Measurements from ENCODE around the gene NOX5. TPM values are rescaled to one million over a fixed set of nuclear protein-coding genes. Genes with fewer than 3 reads are reported as not detected.

The NOX5 gene
- total RNA-seq, 3 donors from 2014 or later (not counting 1 experiment from before 2014, with no cell fraction given), result 0.20 TPM; not detected in 2

DNA sequence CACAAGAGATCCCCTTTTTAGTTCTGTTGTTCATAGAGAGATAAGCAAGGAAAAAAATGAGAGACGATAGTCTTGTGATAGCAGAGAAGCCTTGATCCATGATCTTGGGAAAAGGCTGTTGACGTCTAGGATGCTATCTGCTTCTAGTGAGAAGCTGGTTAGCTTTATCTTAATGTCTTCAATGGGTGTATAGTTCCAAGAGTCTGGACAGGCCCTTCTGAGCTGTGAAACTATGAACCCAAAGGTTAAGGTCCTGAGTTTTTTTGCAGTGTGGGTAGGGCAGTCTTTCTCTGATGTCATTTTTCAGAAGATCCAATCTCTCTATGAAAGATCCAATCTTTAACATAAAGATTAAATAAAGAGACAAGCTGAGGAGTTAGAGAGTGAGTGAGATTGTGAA, 10.5 kb upstream of the NOX5 start:
- Mint-ChIP-seq H3K4me3 (no peak overlapping the region), H3K27me3 (ENCODE audit: low read depth in 2 of 2) (peaks cover 10 to 17% of the 10 kb centered on the region in 2 donors), H3K4me1 (no peaks in the 10 kb centered on the region), H3K9me3 (peaks cover 3 to 8% of the 10 kb centered on the region in 2 donors), H3K27ac (no peak overlapping the region), H3K36me3 (peaks cover 7% of the 10 kb centered on the region)
- Histone ChIP-seq H3K4me3 (ENCODE audit: low read length) (no peak overlapping the region), H3K27ac (ENCODE audit: low read length) (no peak overlapping the region), H3K36me3 (ENCODE audit: control insufficient read depth, insufficient read depth, low read length) (no peaks in the 10 kb centered on the region), H3K4me1 (ENCODE audit: control insufficient read depth, insufficient read depth, low read length) (no peaks in the 10 kb centered on the region), H3K27me3 (ENCODE audit: control insufficient read depth, insufficient read depth, low read length) (peaks cover 2% of the 10 kb centered on the region), H3K9me3 (ENCODE audit: control insufficient read depth, insufficient read depth, low read length) (peaks cover 13% of the 10 kb centered on the region)
- TF ChIP-seq, protein P1, sequence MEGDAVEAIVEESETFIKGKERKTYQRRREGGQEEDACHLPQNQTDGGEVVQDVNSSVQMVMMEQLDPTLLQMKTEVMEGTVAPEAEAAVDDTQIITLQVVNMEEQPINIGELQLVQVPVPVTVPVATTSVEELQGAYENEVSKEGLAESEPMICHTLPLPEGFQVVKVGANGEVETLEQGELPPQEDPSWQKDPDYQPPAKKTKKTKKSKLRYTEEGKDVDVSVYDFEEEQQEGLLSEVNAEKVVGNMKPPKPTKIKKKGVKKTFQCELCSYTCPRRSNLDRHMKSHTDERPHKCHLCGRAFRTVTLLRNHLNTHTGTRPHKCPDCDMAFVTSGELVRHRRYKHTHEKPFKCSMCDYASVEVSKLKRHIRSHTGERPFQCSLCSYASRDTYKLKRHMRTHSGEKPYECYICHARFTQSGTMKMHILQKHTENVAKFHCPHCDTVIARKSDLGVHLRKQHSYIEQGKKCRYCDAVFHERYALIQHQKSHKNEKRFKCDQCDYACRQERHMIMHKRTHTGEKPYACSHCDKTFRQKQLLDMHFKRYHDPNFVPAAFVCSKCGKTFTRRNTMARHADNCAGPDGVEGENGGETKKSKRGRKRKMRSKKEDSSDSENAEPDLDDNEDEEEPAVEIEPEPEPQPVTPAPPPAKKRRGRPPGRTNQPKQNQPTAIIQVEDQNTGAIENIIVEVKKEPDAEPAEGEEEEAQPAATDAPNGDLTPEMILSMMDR (IDR thresholded peaks at IDR 0.05), result no peak
- intact Hi-C loops (cut with micrococcal nuclease), result no loop called here
- DNase-seq (no peak), ATAC-seq (no peak)
- 80% methylated on average over 2 of the region's 2 CpGs for WGBS (ENCODE audit: insufficient coverage)

DNA sequence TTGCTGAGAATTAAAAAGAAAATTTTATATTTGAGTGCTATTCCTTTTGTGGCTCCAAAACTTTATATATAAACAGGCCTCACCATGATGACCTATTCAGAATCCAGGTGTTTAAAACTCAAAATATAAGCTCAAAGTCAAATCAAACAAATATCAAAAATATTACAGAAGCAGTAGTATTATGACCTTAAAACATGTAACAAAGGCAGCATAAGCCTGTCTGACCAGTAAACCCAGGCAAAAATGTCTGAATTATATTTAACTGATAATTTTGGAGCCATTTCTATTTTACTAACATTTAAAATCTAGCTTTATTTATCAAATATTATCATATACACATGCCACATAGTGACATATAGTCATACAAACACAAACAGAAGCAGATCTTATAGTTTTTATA, 6.4 kb upstream of the NOX5 start:
- H3K4me1 Mint-ChIP-seq, result no peaks in the 10 kb centered on the region
- TF ChIP-seq, protein P1 (IDR thresholded peaks at IDR 0.05), result no peak
- Histone ChIP-seq H3K4me1 (ENCODE audit: control insufficient read depth, insufficient read depth, low read length) (no peaks in the 10 kb centered on the region), H3K36me3 (ENCODE audit: control insufficient read depth, insufficient read depth, low read length) (no peaks in the 10 kb centered on the region), H3K4me3 (ENCODE audit: low read length) (no peak overlapping the region), H3K9me3 (ENCODE audit: control insufficient read depth, insufficient read depth, low read length) (peaks cover 16% of the 10 kb centered on the region), H3K27me3 (ENCODE audit: control insufficient read depth, insufficient read depth, low read length) (peaks cover 2% of the 10 kb centered on the region), H3K27ac (ENCODE audit: low read length) (no peak overlapping the region)
- no peak overlapping the region for H3K27ac Mint-ChIP-seq
- DNase-seq, result no peak
- peaks cover 10 to 18% of the 10 kb centered on the region in 2 donors for H3K27me3 Mint-ChIP-seq (ENCODE audit: low read depth in 2 of 2)
- no peak for ATAC-seq
- peaks cover 5 to 11% of the 10 kb centered on the region in 2 donors for H3K9me3 Mint-ChIP-seq
- H3K36me3 Mint-ChIP-seq, result peaks cover 7% of the 10 kb centered on the region
- H3K4me3 Mint-ChIP-seq, result no peak overlapping the region
- intact Hi-C loops (cut with micrococcal nuclease), result no loop called here

DNA sequence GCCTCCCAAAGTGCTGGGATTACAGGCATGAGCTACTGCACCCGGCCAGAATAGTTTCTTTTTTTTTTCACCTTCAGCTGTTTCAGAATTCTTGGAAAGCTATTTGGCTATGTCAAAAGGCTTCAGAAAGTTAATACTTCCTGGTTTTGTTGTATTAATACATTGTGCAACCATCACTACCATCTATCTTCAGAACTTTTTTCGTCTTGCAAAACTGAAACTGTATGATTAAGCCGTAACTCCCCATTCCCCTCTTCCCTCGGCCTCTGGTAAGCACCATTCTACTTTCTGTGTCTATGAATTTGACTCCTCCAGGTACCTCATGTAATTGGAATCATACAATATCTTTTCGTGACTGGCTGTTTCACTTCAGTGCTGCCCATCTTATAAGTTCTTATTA, 5.2 kb upstream of the NOX5 start:
- Histone ChIP-seq H3K27ac (ENCODE audit: low read length) (no peak overlapping the region), H3K9me3 (ENCODE audit: control insufficient read depth, insufficient read depth, low read length) (peaks cover 16% of the 10 kb centered on the region), H3K4me3 (ENCODE audit: low read length) (no peak overlapping the region), H3K4me1 (ENCODE audit: control insufficient read depth, insufficient read depth, low read length) (no peaks in the 10 kb centered on the region), H3K36me3 (ENCODE audit: control insufficient read depth, insufficient read depth, low read length) (no peaks in the 10 kb centered on the region), H3K27me3 (ENCODE audit: control insufficient read depth, insufficient read depth, low read length) (peaks cover 2% of the 10 kb centered on the region)
- ATAC-seq (no peak), DNase-seq (no peak)
- intact Hi-C loops (cut with micrococcal nuclease), result no loop called here
- Mint-ChIP-seq H3K27ac (no peak overlapping the region), H3K36me3 (peaks cover 7% of the 10 kb centered on the region), H3K4me1 (no peaks in the 10 kb centered on the region), H3K27me3 (ENCODE audit: low read depth in 2 of 2) (peaks cover 7 to 10% of the 10 kb centered on the region in 2 donors), H3K9me3 (peaks cover 5 to 11% of the 10 kb centered on the region in 2 donors), H3K4me3 (no peak overlapping the region)
- TF ChIP-seq, protein P1 (IDR thresholded peaks at IDR 0.05), result no peak
- WGBS (ENCODE audit: insufficient coverage), result 87% methylated on average over 3 of the region's 5 CpGs

DNA sequence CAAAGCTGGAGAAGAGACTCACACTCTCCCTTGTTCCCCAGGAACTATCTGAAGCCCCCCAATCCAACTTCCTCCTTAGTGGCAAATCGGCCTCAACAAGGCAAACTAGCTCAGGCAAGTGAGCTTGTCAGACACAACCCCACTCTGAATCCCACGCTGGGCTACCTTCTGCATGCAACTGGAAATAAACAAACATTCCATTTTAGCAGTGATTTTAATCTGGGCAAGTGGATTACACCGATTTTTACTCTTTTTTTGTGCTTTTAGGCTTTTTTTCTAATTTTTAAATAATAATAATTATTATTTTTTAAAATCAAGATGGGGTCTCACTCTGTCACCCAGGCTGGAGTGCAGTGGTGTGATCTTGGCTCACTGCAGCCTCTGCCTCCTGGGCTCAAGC, 2.9 kb upstream of the NOX5 start:
- Mint-ChIP-seq H3K27me3 (ENCODE audit: low read depth in 2 of 2) (peaks cover 7 to 11% of the 10 kb centered on the region in 2 donors), H3K27ac (no peak overlapping the region), H3K4me1 (no peaks in the 10 kb centered on the region), H3K36me3 (peaks cover 7% of the 10 kb centered on the region), H3K4me3 (no peak overlapping the region), H3K9me3 (peaks cover 5 to 9% of the 10 kb centered on the region in 2 donors)
- ATAC-seq, result no peak
- intact Hi-C loops (cut with micrococcal nuclease), result no loop called here
- H3K27ac ChIP-seq (ENCODE audit: low read length), result no peak overlapping the region
- TF ChIP-seq, protein P1 (IDR thresholded peaks at IDR 0.05), result no peak
- no peaks in the 10 kb centered on the region for H3K36me3 ChIP-seq (ENCODE audit: control insufficient read depth, insufficient read depth, low read length)
- WGBS (ENCODE audit: insufficient coverage), result 77% methylated on average over 2 of the region's 3 CpGs
- no peaks in the 10 kb centered on the region for H3K4me1 ChIP-seq (ENCODE audit: control insufficient read depth, insufficient read depth, low read length)
- no peak overlapping the region for H3K4me3 ChIP-seq (ENCODE audit: low read length)
- H3K27me3 ChIP-seq (ENCODE audit: control insufficient read depth, insufficient read depth, low read length), result no peaks in the 10 kb centered on the region
- peaks cover 16% of the 10 kb centered on the region for H3K9me3 ChIP-seq (ENCODE audit: control insufficient read depth, insufficient read depth, low read length)
- DNase-seq, result no peak
